Nephron (organoid): Measurements from ENCODE around the gene MTX1.
"Not testable (repeated sequence)": the region's sequence is repeated elsewhere in the genome, so short reads cannot be mapped to it uniquely, and the experiment has no call there.

Experiments used
- H3K27ac Mint-ChIP-seq, 3 experiments: 2 replicates each; pipeline ENCODE4 v1.8.0; 2020; ENCODE audit warnings: mixed read lengths in 3 of 3, mild to moderate bottlenecking in 2 of 3, moderate library complexity in 1 of 3
- H3K27me3 Mint-ChIP-seq: 2 replicates; pipeline ENCODE4 v1.8.0; 2021; ENCODE audit warnings: low read depth, mild to moderate bottlenecking, moderate library complexity, mixed read lengths
- H3K36me3 Mint-ChIP-seq: 2 replicates; pipeline ENCODE4 v1.8.0; 2020; ENCODE audit warnings: low read depth, mixed read lengths
- H3K4me1 Mint-ChIP-seq: 2 replicates; pipeline ENCODE4 v1.8.0; 2020; ENCODE audit warnings: mixed read lengths
- H3K4me3 Mint-ChIP-seq, 3 experiments: 2 replicates each; pipeline ENCODE4 v1.8.0; 2020; ENCODE audit warnings: mild to moderate bottlenecking in 3 of 3, mixed read lengths in 3 of 3, moderate library complexity in 2 of 3
- H3K9me3 Mint-ChIP-seq: 2 replicates; pipeline ENCODE4 v1.8.0; 2020; ENCODE audit warnings: mixed read lengths
- CTCF ChIP-seq, 3 experiments: fragments of 200-600 bp; sonication (generic); IDR thresholded peaks; one replicate each; pipeline ENCODE4 v1.5.0; 2021; ENCODE audit warnings: antibody characterized with exemption in 3 of 3; ENCODE audit not compliant: unreplicated experiment in 3 of 3

Gene MTX1

GRCh38 chr1:155208541-155209311 is at the start of gene MTX1:
MTX1 (plus strand) TSS chr1:155208695; CDS start chr1:155208805, 110 bp downstream.
- H3K27me3 Mint-ChIP-seq = no peaks in the 10 kb centered on the region
- H3K4me3 Mint-ChIP-seq = peak within 1 kb of the TSS; percentile 90 to 96 (median 91)
- peaks cover 4% of the 10 kb centered on the region for H3K36me3 Mint-ChIP-seq
- H3K9me3 Mint-ChIP-seq = no peaks in the 10 kb centered on the region
- peak within 1 kb of the TSS; percentile 97 to 99 (median 98) for H3K27ac Mint-ChIP-seq
- no peak for TF ChIP-seq CTCF (IDR thresholded peaks at IDR 0.05; ENCODE audit: unreplicated experiment in 3 of 3)
- H3K4me1 Mint-ChIP-seq = peaks cover 27% of the 10 kb centered on the region

- Mint-ChIP-seq H3K36me3 (no peaks in the 10 kb centered on the region), H3K4me3 (no peak overlapping the region), H3K9me3 (peaks cover 4% of the 10 kb centered on the region), H3K27ac (no peak overlapping the region), H3K4me1 (no peaks in the 10 kb centered on the region), H3K27me3 (peaks cover 15% of the 10 kb centered on the region)
- no peak for TF ChIP-seq CTCF (IDR thresholded peaks at IDR 0.05; ENCODE audit: unreplicated experiment in 3 of 3)
These were observed 49.5 kb upstream of the MTX1 start for GRCh38 chr1:155158991-155159390.

- H3K9me3 Mint-ChIP-seq = peaks cover 4% of the 10 kb centered on the region
- H3K27me3 Mint-ChIP-seq = peaks cover 10% of the 10 kb centered on the region
- no peak for TF ChIP-seq CTCF (IDR thresholded peaks at IDR 0.05; ENCODE audit: unreplicated experiment in 3 of 3)
- H3K4me1 Mint-ChIP-seq = no peaks in the 10 kb centered on the region
- H3K36me3 Mint-ChIP-seq = no peaks in the 10 kb centered on the region
- H3K27ac Mint-ChIP-seq = no peak overlapping the region
- no peak overlapping the region for H3K4me3 Mint-ChIP-seq
These were observed 48.4 kb upstream of the MTX1 start for GRCh38 chr1:155160128-155160527.

- not testable (repeated sequence) for H3K27me3 Mint-ChIP-seq, H3K9me3 Mint-ChIP-seq, H3K4me3 Mint-ChIP-seq, H3K27ac Mint-ChIP-seq, H3K36me3 Mint-ChIP-seq
- peaks cover 13% of the 10 kb centered on the region for H3K4me1 Mint-ChIP-seq
These were observed 45.9 kb upstream of the MTX1 start for GRCh38 chr1:155162631-155163030.

- peaks cover 17% of the 10 kb centered on the region for H3K4me1 Mint-ChIP-seq
- not testable (repeated sequence) for H3K36me3 Mint-ChIP-seq, H3K27ac Mint-ChIP-seq
These were observed 44.7 kb upstream of the MTX1 start for GRCh38 chr1:155163785-155164184.

GRCh38 chr1:155164625-155165024 is 43.9 kb upstream of the MTX1 start:
- H3K9me3 Mint-ChIP-seq, H3K4me3 Mint-ChIP-seq, H3K36me3 Mint-ChIP-seq, H3K27me3 Mint-ChIP-seq, H3K27ac Mint-ChIP-seq: not testable (repeated sequence)
- peaks cover 17% of the 10 kb centered on the region for H3K4me1 Mint-ChIP-seq

More at GRCh38 chr1:155163785-155164184, 44.7 kb upstream of the MTX1 start:
- H3K27me3 Mint-ChIP-seq, H3K4me3 Mint-ChIP-seq, H3K9me3 Mint-ChIP-seq: not testable (repeated sequence)

GRCh38 chr1:155166051-155166470 is 42.4 kb upstream of the MTX1 start:
- Mint-ChIP-seq H3K27ac (peak overlapping the region in 1 of 3 experiments; percentile 24), H3K27me3 (peaks cover 2% of the 10 kb centered on the region), H3K4me1 (peaks cover 17% of the 10 kb centered on the region), H3K36me3 (peaks cover 15% of the 10 kb centered on the region), H3K9me3 (peaks cover 7% of the 10 kb centered on the region), H3K4me3 (no peak overlapping the region)
- no peak for TF ChIP-seq CTCF (IDR thresholded peaks at IDR 0.05; ENCODE audit: unreplicated experiment in 3 of 3)
